SU-DHL-6 (cell line): ENCODE data around the gene DUSP22.

Experiments
- H2AFZ ChIP-seq: fragments of 200-600 bp; sonication (generic); 2 replicates; pipeline ENCODE4 v1.6.1; 2014; ENCODE audit warnings: low read depth, mild to moderate bottlenecking, moderate library complexity, mixed read lengths, antibody characterized with exemption, low read length; ENCODE audit not compliant: severe bottlenecking
- H3F3A ChIP-seq: fragments of 200-600 bp; shearing (Covaris generic); 2 replicates; pipeline ENCODE4 v1.6.0; 2016; ENCODE audit warnings: antibody characterized with exemption, mild to moderate bottlenecking; ENCODE audit not compliant: insufficient read depth
- H3K27ac ChIP-seq: fragments of 200-600 bp; sonication (generic); 2 replicates; pipeline ENCODE4 v1.5.1; 2016; ENCODE audit warnings: low read depth, mild to moderate bottlenecking, low read length, moderate library complexity, mixed read lengths
- H3K27me3 ChIP-seq: fragments of 200-600 bp; sonication (generic), shearing (Covaris generic); 2 replicates; pipeline ENCODE4 v1.6.0; 2014; ENCODE audit warnings: mild to moderate bottlenecking, low read length
- H3K36me3 ChIP-seq: fragments of 200-600 bp; sonication (generic); 2 replicates; pipeline ENCODE4 v1.6.1; 2014; ENCODE audit warnings: mild to moderate bottlenecking, low read length, mixed read lengths
- H3K4me2 ChIP-seq: fragments of 300-600, 200-600 bp; shearing (Covaris generic), sonication (generic); 2 replicates; pipeline ENCODE4 v1.6.0; 2014; ENCODE audit warnings: low read length, low read depth, mild to moderate bottlenecking; ENCODE audit not compliant: poor library complexity, severe bottlenecking
- H3K4me3 ChIP-seq: fragments of 200-600 bp; sonication (generic); 2 replicates; pipeline ENCODE4 v1.5.1; 2014; ENCODE audit warnings: antibody characterized with exemption, low read length, mild to moderate bottlenecking, mixed read lengths; ENCODE audit not compliant: insufficient read depth, poor library complexity, severe bottlenecking
- H3K79me2 ChIP-seq: fragments of 200-600 bp; sonication (generic); 2 replicates; pipeline ENCODE4 v1.6.1; 2014; ENCODE audit warnings: mild to moderate bottlenecking, low read length, moderate library complexity; ENCODE audit not compliant: insufficient read depth
- H3K9ac ChIP-seq: fragments of 200-600 bp; sonication (generic); 2 replicates; pipeline ENCODE4 v1.7.0; 2014; ENCODE audit warnings: mild to moderate bottlenecking, low read length
- H3K9me2 ChIP-seq: fragments of 200-600 bp; sonication (generic); replicated peaks from 2 replicates; pipeline ENCODE4 v1.6.1; 2014; ENCODE audit warnings: low read length; ENCODE audit not compliant: insufficient read depth
- H3K9me3 ChIP-seq: fragments of 200-600 bp; sonication (generic); 2 replicates; pipeline ENCODE4 v1.6.1; 2014; ENCODE audit warnings: low read length, mixed read lengths; ENCODE audit not compliant: insufficient read depth
- H4K20me1 ChIP-seq: fragments of 200-600 bp; sonication (generic); 2 replicates; pipeline ENCODE4 v1.6.1; 2014; ENCODE audit warnings: low read depth, mild to moderate bottlenecking, antibody characterized with exemption, low read length, moderate library complexity, mixed read lengths
- EZH2phosphoT487 ChIP-seq: fragments of 200-600 bp; sonication (generic), shearing (Covaris generic); conservative IDR thresholded peaks from 2 replicates; pipeline ENCODE4 v1.6.1; 2018; ENCODE audit warnings: mild to moderate bottlenecking, antibody characterized with exemption, low read length, moderate library complexity, mixed read lengths
- TF ChIP-seq, protein P1 (sequence below): fragments of 200-600 bp; sonication (generic); IDR thresholded peaks from one replicate; pipeline ENCODE4 v1.5.1; 2017; ENCODE audit warnings: antibody characterized with exemption, mild to moderate bottlenecking, low read length, moderate library complexity; ENCODE audit not compliant: insufficient read depth, poor library complexity, severe bottlenecking

The DUSP22 gene

DNA sequence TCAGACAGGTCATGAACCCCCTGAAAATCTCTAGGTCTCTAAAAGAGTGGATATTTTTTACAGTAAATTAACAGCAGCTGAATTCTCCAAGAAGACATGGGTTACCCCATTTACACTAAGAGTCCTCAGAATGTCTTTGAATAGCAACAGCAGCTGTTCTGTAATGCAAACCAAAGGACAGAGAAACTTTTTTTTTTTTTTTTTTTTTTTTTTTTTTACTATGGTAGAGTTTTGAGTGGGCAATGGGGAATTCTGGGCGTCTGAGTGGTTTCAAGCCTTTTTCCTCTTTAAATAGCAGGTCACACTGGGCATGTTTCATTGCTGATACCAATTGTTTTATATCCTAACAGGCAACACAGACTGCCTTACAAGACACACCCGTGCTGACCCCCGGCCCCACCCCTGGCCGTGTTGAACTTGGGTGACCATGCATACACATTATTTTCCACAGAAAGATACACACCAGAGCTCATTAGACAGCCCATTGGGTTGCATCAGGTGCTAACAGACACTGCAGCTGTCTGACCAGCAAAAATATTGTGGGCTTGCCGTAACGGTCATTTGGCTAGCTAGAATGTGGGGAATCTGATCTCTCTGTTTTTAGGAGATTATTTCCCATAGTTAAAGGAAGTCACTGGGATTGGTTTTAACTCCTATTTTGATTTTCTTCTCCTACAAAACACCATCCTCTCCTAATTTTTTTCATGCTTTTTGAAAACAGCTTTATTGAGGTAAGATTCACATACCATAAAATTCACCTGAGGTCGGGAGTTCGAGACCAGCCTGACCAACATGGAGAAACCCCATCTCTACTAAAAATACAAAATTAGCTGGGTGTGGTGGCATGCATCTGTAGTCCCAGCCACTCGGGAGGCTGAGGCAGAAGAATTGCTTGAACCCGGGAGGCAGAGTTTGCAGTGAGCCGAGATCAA is 72.6 kb downstream of the DUSP22 start:
- Histone ChIP-seq H3K79me2 (no peaks in the 10 kb centered on the region), H3K27me3 (no peaks in the 10 kb centered on the region), H3K27ac (peak overlapping the region; percentile 63), H2AFZ (no peak overlapping the region), H4K20me1 (no peaks in the 10 kb centered on the region), H3K4me2 (peak overlapping the region; percentile 28), H3K9me2 (no peaks in the 10 kb centered on the region), H3K4me3 (no peak overlapping the region), H3K36me3 (no peaks in the 10 kb centered on the region), H3K9me3 (no peaks in the 10 kb centered on the region), H3F3A (no peaks in the 10 kb centered on the region), H3K9ac (no peak overlapping the region)
- TF ChIP-seq EZH2phosphoT487: no peak
- TF ChIP-seq, protein P1, sequence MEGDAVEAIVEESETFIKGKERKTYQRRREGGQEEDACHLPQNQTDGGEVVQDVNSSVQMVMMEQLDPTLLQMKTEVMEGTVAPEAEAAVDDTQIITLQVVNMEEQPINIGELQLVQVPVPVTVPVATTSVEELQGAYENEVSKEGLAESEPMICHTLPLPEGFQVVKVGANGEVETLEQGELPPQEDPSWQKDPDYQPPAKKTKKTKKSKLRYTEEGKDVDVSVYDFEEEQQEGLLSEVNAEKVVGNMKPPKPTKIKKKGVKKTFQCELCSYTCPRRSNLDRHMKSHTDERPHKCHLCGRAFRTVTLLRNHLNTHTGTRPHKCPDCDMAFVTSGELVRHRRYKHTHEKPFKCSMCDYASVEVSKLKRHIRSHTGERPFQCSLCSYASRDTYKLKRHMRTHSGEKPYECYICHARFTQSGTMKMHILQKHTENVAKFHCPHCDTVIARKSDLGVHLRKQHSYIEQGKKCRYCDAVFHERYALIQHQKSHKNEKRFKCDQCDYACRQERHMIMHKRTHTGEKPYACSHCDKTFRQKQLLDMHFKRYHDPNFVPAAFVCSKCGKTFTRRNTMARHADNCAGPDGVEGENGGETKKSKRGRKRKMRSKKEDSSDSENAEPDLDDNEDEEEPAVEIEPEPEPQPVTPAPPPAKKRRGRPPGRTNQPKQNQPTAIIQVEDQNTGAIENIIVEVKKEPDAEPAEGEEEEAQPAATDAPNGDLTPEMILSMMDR: no peak

DNA sequence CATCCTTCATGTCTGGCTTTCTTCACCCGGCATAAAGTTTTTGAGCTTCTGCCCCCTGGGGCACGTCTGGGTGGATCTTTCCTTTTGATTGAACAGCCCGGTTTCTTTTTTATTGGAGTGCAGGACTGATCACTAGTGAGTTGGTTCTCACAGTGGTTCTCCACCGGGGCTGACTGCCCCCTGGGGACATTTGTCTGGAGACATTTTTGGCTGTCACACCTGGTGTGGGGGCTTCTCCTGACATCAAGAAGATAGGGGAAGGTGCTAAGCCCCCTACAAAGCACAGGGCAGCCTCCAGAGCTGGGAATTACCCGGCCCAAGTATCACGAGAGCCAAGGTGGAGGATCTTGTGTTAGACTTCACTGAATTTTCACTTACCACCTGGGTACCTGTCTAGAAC is 73.5 kb downstream of the DUSP22 start:
- Histone ChIP-seq H3K36me3 (no peaks in the 10 kb centered on the region), H3K9ac (no peak overlapping the region), H4K20me1 (no peaks in the 10 kb centered on the region), H3K79me2 (no peaks in the 10 kb centered on the region), H3K9me3 (no peaks in the 10 kb centered on the region), H2AFZ (no peak overlapping the region), H3K4me3 (no peak overlapping the region), H3K27ac (peak overlapping the region; percentile 63), H3K27me3 (no peaks in the 10 kb centered on the region), H3K9me2 (no peaks in the 10 kb centered on the region), H3K4me2 (peak overlapping the region; percentile 28), H3F3A (no peaks in the 10 kb centered on the region)
- TF ChIP-seq, protein P1: no peak
- no peak for TF ChIP-seq EZH2phosphoT487

DNA sequence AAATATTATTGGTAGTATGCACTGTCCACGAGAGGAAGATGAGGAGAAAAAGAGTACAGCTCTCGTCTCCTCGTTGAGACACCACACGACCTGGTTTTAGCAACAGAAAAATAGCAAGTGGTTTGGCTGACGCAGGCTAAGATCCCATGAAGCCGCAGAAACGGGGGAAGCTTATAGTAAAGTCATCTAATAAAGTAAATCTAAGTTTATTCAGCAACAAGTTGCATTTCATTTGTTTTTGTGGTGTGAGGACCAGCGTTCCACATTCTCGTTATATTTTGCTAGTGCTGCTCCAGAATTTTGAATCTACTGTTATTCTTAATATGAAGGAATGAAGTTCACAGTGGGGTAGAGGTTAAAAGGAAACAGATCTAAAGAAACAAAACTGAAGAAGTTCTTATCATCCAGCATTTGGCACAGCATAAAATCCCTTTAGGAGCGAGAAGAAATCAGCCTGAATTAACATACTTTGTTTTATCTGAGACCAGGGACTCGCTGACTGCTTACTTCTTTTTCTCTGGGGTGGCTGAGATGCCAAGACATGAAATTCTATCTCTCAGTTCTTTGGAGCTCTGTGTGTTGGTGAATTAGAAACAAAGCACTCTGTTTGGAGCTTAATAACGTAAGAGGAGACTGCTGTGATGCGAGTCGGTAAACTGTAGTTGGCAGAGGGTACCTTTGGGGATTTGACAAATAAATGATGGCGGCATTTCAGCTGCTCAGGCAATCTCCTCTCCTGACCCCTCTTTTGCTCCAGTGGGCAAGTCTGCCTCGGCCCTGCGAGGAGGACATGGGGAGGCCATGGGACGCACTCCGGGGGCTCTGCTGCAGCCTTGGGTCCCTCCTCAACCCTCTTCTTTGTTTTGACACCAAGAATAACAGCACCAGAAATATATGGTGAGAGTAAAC is 74.4 kb downstream of the DUSP22 start:
- Histone ChIP-seq H3K9me3 (no peaks in the 10 kb centered on the region), H4K20me1 (no peaks in the 10 kb centered on the region), H3K36me3 (no peaks in the 10 kb centered on the region), H3K4me3 (no peak overlapping the region), H3F3A (no peaks in the 10 kb centered on the region), H3K4me2 (peak overlapping the region; percentile 28), H2AFZ (no peak overlapping the region), H3K27ac (0 out of 2 replicates have a peak overlapping the region, but pooled peaks have one; percentile 63), H3K9ac (no peak overlapping the region), H3K9me2 (no peaks in the 10 kb centered on the region), H3K27me3 (no peaks in the 10 kb centered on the region), H3K79me2 (no peaks in the 10 kb centered on the region)
- TF ChIP-seq EZH2phosphoT487: 0 out of 2 replicates have a peak, but pooled peaks have one; percentile 61
- TF ChIP-seq, protein P1: no peak
